ENCODE results near the gene IGSF1. TPM values are rescaled to one million over a fixed set of nuclear protein-coding genes. Genes with fewer than 3 reads are reported as not detected.

IGSF1 gene
- total and polyA plus RNA-seq, 2 of the 13 experiments (the other 11 are each of a cell fraction or from before 2014, with no cell fraction given): 58.7 to 108 TPM

DNA sequence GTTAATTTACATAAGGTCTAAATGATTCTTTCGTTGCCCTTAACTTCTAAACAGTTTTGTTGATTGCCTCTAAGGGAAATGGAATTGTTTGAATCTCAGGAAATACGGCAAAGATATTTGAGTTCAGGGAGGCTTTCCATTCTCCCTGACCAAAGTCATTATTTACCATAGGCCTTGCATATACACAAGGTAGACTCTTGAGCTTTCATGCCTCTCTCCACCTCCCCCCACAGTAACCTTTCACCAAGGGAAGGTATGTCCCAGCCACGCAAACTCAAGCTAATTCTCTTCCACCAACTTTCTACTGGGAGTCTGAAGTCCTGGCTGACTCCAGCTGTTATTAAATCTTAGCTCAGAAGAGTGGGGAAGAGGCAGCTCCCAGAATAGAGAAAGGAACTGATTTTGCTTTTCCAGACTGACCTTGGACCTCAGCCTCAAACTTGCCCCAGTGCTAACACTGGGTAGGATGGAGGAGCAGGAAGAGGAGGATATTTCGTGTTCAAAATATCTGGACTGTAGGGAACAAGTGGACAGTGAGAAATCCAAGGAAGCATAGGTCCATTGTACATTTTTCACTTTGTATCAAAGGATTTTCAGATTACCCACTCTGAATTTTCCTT, 1.4 kb downstream of the IGSF1 start (continued):
- TF ChIP-seq, protein P1, sequence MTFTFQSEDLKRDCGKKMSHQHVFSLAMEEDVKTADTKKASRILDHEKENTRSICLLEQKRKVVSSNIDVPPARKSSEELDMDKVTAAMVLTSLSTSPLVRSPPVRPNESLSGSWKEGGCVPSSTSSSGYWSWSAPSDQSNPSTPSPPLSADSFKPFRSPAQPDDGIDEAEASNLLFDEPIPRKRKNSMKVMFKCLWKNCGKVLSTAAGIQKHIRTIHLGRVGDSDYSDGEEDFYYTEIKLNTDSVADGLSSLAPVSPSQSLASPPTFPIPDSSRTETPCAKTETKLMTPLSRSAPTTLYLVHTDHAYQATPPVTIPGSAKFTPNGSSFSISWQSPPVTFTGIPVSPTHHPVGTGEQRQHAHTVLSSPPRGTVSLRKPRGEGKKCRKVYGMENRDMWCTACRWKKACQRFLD (CRISPR knock-in tag; IDR thresholded peaks at IDR 0.05; ENCODE audit: borderline replicate concordance): no peak
- TF ChIP-seq HHEX (CRISPR knock-in tag; IDR thresholded peaks at IDR 0.05) (no peak), ZNF570 (CRISPR knock-in tag; IDR thresholded peaks at IDR 0.05; ENCODE audit: borderline replicate concordance) (no peak), GABPA (IDR thresholded peaks at IDR 0.05; ENCODE audit: low read depth, low read length) (no peak), GABPA (CRISPR knock-in tag; IDR thresholded peaks at IDR 0.05; ENCODE audit: low read depth) (no peak), KLF11 (CRISPR knock-in tag; IDR thresholded peaks at IDR 0.05) (no peak), GZF1 (CRISPR knock-in tag; IDR thresholded peaks at IDR 0.05) (peak; percentile 96), CBFB (CRISPR knock-in tag; IDR thresholded peaks at IDR 0.05) (no peak), SIN3B (IDR thresholded peaks at IDR 0.05; ENCODE audit: low read length) (no peak), NR3C1 (CRISPR knock-in tag; IDR thresholded peaks at IDR 0.05) (no peak), TCF7 (IDR thresholded peaks at IDR 0.05; ENCODE audit: low read depth) (peak; percentile 10; the same call in 1 of the 2 replicates), ZNF644 (CRISPR knock-in tag; IDR thresholded peaks at IDR 0.05; ENCODE audit: low read depth) (0 out of 2 replicates have a peak, but pooled peaks have one; percentile 24), BRCA1 (CRISPR knock-in tag; IDR thresholded peaks at IDR 0.05) (no peak), IKZF5 (CRISPR knock-in tag; IDR thresholded peaks at IDR 0.05) (no peak), FOXP4 (CRISPR knock-in tag; IDR thresholded peaks at IDR 0.05) (peak; percentile 58), RARA (CRISPR knock-in tag; IDR thresholded peaks at IDR 0.05) (peak; percentile 39; the same call in 1 of the 2 replicates), TBX2 (CRISPR knock-in tag; IDR thresholded peaks at IDR 0.05; ENCODE audit: borderline replicate concordance) (no peak), HNRNPL (IDR thresholded peaks at IDR 0.05; ENCODE audit: low read depth, low read length) (no peak), ZNF337 (CRISPR knock-in tag; IDR thresholded peaks at IDR 0.05; ENCODE audit: borderline replicate concordance, low read depth) (no peak), ZNF251 (CRISPR knock-in tag; IDR thresholded peaks at IDR 0.05) (no peak), ZNF879 (CRISPR knock-in tag; IDR thresholded peaks at IDR 0.05) (no peak), EZH2 (conservative IDR thresholded peaks at IDR 0.05; ENCODE audit: low read depth, low read length) (no peak)
- TF ChIP-seq, protein P2, sequence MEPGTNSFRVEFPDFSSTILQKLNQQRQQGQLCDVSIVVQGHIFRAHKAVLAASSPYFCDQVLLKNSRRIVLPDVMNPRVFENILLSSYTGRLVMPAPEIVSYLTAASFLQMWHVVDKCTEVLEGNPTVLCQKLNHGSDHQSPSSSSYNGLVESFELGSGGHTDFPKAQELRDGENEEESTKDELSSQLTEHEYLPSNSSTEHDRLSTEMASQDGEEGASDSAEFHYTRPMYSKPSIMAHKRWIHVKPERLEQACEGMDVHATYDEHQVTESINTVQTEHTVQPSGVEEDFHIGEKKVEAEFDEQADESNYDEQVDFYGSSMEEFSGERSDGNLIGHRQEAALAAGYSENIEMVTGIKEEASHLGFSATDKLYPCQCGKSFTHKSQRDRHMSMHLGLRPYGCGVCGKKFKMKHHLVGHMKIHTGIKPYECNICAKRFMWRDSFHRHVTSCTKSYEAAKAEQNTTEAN (CRISPR knock-in tag; conservative IDR thresholded peaks at IDR 0.05): no peak
- TF ChIP-seq, protein P3, sequence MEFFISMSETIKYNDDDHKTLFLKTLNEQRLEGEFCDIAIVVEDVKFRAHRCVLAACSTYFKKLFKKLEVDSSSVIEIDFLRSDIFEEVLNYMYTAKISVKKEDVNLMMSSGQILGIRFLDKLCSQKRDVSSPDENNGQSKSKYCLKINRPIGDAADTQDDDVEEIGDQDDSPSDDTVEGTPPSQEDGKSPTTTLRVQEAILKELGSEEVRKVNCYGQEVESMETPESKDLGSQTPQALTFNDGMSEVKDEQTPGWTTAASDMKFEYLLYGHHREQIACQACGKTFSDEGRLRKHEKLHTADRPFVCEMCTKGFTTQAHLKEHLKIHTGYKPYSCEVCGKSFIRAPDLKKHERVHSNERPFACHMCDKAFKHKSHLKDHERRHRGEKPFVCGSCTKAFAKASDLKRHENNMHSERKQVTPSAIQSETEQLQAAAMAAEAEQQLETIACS (CRISPR knock-in tag; IDR thresholded peaks at IDR 0.05): no peak

All from HepG2 (cell line).